Activated CD4-positive, alpha-beta T cell treated with anti-CD3 and anti-CD28 coated beads, Interleukin-2, amount 10 ng/mL, durations not matched to agents 24 days and 14 days (primary cell): ENCODE data around the gene BPGM. TPM values are rescaled to one million over a fixed set of nuclear protein-coding genes. Genes with fewer than 3 reads are reported as not detected.
"Not testable (repeated sequence)": the region's sequence is repeated elsewhere in the genome, so short reads cannot be mapped to it uniquely, and the experiment has no call there.

ENCODE experiments used
- DNase-seq: peaks from one replicate; pipeline ENCODE4 v3.0.0; 2022
- H3K27ac Mint-ChIP-seq: one replicate; pipeline ENCODE4 v1.8.0; 2022; ENCODE audit warnings: mild to moderate bottlenecking, mixed read lengths
- H3K27me3 Mint-ChIP-seq: one replicate; pipeline ENCODE4 v1.8.0; 2022; ENCODE audit warnings: mixed read lengths
- H3K36me3 Mint-ChIP-seq: one replicate; pipeline ENCODE4 v1.8.0; 2022; ENCODE audit warnings: low read depth, mild to moderate bottlenecking, mixed read lengths
- H3K4me1 Mint-ChIP-seq: one replicate; pipeline ENCODE4 v1.8.0; 2021; ENCODE audit warnings: mixed read lengths
- H3K4me3 Mint-ChIP-seq: one replicate; pipeline ENCODE4 v1.8.0; 2022; ENCODE audit warnings: mild to moderate bottlenecking, moderate library complexity, mixed read lengths
- H3K9me3 Mint-ChIP-seq: one replicate; pipeline ENCODE4 v1.8.0; 2021; ENCODE audit warnings: mixed read lengths
- intact Hi-C: fragments of 100-400 bp; cut with micrococcal nuclease; formaldehyde crosslinking; loops from one replicate; pipeline ENCODE4 v1.15.1; 2023
- total RNA-seq: library from RNA; stranded (reverse); gene quantifications from 2 replicates; pipeline ENCODE4 v1.2.3, GENCODE V29; 2022

BPGM gene
- total RNA-seq, 1 donor from 2014 or later, result 22.6 TPM

DNA sequence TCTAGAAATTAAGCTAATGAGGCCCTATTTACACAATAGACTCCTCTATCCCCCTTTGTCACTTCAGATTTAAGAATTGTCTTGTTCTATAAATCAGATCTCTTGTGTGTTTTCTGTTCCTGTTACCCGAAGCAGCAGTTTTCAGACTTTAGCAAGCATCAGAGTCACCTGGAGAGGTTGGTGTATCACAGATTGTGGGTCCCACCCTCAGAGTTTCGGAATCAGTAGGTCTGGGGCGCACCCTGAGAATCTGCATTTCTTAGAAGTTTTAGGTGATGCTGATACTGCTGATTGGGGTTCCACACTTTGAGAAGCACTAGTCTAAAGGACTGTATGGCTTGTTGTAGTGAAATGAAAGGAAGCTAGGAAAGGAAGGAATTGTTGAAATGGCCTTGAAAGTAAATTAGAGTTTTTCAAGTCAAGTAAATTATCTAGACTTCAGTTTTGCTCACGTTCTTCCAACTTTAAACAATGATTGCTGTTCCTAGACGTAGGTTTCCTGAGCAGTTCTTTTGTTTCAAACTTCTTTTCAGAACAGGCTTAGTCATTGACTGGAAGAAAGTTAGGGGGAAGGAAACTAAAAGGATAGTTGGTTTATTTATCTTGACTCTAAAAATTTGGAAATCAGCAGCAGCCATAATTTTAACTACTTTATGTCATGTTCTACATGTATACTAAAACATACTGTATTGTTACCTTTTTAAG is 15.7 kb downstream of the BPGM start:
- Mint-ChIP-seq H3K4me1 (peaks cover 10% of the 10 kb centered on the region), H3K4me3 (no peak overlapping the region), H3K27ac (no peak overlapping the region), H3K36me3 (peaks cover 49% of the 10 kb centered on the region), H3K27me3 (no peaks in the 10 kb centered on the region), H3K9me3 (peaks cover 9% of the 10 kb centered on the region)
- intact Hi-C loops, result no loop called here
- no peak for DNase-seq

DNA sequence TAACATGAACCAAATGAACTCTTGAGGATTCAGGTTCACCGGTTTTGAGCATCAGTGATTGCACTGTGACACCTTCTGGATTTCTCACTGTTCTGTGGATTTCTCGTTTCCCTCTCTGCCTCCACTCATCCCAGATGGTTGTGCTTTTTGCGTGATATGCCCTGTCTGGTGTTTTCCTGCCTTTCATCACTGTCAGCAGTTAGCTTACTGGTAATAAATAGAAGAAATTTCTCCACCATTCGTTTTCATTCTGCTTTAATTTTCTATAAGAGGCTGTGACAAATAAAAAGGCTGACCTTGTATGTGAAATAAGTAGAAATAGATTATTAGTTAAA is 16.2 kb downstream of the BPGM start:
- no peaks in the 10 kb centered on the region for H3K27me3 Mint-ChIP-seq
- no peak for DNase-seq
- peaks cover 47% of the 10 kb centered on the region for H3K36me3 Mint-ChIP-seq
- no peak overlapping the region for H3K27ac Mint-ChIP-seq
- peaks cover 8% of the 10 kb centered on the region for H3K4me1 Mint-ChIP-seq
- peaks cover 9% of the 10 kb centered on the region for H3K9me3 Mint-ChIP-seq
- H3K4me3 Mint-ChIP-seq, result no peak overlapping the region
- intact Hi-C loops, result no loop called here

DNA sequence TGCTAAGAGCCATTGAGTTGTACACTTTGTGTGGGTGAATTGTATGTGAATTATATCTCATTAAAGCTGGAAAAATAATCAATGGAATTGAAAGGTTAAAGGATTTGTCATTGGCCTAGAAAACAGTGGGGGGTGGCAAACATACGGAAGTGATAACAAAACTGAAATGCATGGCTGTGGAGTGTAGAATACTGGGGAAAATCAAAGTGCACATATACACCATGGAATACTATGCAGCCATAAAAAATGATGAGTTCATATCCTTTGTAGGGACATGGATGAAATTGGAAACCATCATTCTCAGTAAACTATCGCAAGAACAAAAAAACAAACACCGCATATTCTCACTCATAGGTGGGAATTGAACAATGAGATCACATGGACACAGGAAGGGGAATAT is 18.4 kb downstream of the BPGM start:
- not testable (repeated sequence) for H3K4me3 Mint-ChIP-seq, H3K9me3 Mint-ChIP-seq, DNase-seq, H3K27ac Mint-ChIP-seq, H3K27me3 Mint-ChIP-seq
- peaks cover 25% of the 10 kb centered on the region for H3K4me1 Mint-ChIP-seq
- H3K36me3 Mint-ChIP-seq, result peaks cover 47% of the 10 kb centered on the region
- intact Hi-C loops, result loop anchor here (5.0 kb wide), 1 partner anchor 47 kb away; no protein-coding TSS in a partner anchor

DNA sequence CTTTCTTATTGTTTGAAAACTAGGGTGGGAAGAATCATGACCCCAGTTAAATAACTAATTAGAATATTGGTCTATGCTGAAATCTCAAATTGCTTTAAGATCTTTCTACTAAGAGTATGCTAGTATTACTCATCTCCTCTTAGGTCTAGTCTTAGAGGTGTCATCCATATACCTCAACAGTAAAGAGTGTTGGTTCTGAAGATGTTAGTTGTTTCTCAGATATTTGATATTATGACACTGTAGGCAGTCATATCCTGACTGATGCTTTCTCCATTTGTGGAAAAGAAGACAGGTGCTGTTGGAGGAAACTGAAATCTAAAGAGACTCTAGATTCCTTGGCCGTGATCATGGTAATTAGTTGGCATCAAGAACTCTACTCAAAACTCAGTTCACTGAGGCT is 21.2 kb downstream of the BPGM start:
- peaks cover 21% of the 10 kb centered on the region for H3K4me1 Mint-ChIP-seq
- peaks cover 37% of the 10 kb centered on the region for H3K36me3 Mint-ChIP-seq
- no peak for DNase-seq
- peaks cover 9% of the 10 kb centered on the region for H3K9me3 Mint-ChIP-seq
- H3K4me3 Mint-ChIP-seq, result no peak overlapping the region
- intact Hi-C loops, result loop anchor here (2.0 to 5.0 kb wide), 2 partner anchors 21 to 44 kb away; partner anchors contain the start of gene BPGM
- no peaks in the 10 kb centered on the region for H3K27me3 Mint-ChIP-seq
- no peak overlapping the region for H3K27ac Mint-ChIP-seq

DNA sequence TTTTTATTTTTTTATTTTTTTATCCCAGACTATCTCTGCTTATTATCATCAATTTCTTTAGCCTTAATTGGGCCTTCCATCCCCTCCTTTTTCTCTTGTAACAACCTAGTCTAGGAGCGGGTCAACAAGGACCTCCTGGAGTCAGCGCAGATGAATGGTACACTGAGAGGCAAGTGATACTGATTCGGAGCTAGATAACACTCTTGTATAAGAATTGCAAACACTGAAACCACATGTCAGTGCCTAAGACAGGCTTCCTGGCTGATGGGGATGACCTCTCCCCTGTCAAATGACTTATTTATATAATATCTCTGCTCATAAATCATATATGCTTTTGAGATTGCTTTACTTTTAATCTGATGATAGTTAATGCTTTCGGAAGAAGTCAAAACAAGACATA is 22.7 kb downstream of the BPGM start:
- peak; percentile 58 for DNase-seq
- intact Hi-C loops, result loop anchor here (2.0 to 5.0 kb wide), 2 partner anchors 23 to 43 kb away; partner anchors contain the start of gene BPGM
- peak overlapping the region; percentile 39 for H3K27ac Mint-ChIP-seq
- peaks cover 36% of the 10 kb centered on the region for H3K36me3 Mint-ChIP-seq
- peak overlapping the region; percentile 16 for H3K4me3 Mint-ChIP-seq
- H3K27me3 Mint-ChIP-seq, result no peaks in the 10 kb centered on the region
- H3K9me3 Mint-ChIP-seq, result peaks cover 8% of the 10 kb centered on the region
- peaks cover 21% of the 10 kb centered on the region for H3K4me1 Mint-ChIP-seq

DNA sequence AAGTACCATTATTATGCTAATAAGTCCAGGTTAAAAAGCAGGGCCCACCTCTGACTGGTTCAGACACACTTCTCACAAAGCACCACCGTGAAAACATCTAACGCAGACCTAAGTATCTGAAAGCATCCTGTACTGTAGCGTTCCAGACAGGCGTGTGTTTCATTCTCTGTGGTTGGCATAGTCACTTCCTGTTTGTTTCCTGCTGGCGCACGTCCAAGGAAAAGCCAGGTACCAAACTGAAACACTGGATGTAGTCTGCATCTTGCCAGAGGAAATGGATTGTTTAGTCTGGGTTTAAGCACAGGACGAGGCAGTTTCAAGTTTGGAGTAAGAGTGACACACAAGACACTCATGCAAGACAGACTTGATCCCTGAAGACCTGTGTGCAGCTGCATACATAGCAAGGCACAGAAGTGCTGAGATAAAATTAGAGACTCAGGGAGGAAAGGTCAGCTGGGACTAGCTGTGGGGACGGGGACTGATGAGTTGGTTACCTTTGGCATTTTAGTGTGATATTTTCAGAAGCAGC is 23.3 kb downstream of the BPGM start:
- Mint-ChIP-seq H3K4me3 (peak overlapping the region; percentile 16), H3K4me1 (peaks cover 21% of the 10 kb centered on the region), H3K9me3 (peaks cover 3% of the 10 kb centered on the region), H3K27ac (peak overlapping the region; percentile 71), H3K27me3 (no peaks in the 10 kb centered on the region), H3K36me3 (peaks cover 35% of the 10 kb centered on the region)
- intact Hi-C loops, result loop anchor here (2.0 to 5.0 kb wide), 2 partner anchors 23 to 42 kb away; partner anchors contain the start of gene BPGM
- DNase-seq, result peak; percentile 85

DNA sequence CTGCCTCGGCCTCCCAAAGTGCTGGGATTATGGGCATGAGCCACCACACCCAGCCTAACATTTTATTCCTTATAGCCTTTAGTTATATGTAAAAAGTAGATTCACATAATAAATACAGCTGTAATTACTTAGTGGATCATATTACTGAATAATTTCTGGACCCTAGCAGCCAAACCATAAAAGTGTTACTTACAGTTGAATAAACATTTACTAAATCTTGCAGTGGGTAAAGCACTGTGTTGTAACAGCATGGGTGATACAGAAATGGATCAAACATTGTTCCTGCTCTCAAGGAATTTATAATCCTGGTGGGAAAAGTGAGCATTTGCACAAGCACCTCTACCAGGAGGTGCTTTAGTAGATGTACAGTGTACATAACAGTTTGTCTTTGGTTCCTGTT is 25.0 kb downstream of the BPGM start:
- intact Hi-C loops, result no loop called here

DNA sequence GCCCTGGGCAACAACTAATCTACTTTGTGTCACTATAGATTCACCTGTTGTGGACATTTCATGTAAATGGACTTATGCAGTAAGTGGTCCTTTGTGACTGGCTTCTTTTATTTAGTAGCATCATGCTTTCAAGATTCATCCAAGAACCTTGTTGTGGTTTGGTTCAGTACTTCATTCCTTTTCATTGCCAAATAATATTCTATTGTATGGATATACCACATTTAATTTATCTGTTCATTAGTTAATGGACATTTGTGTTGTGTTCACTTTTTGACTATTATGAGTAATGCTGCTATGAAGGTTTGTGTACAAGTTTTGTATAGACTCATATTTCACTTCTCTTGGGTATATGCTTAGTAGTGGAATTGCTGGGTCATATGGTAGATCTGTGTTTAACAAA is 27.8 kb downstream of the BPGM start:
- intact Hi-C loops, result no loop called here
- peaks cover 12% of the 10 kb centered on the region for H3K4me1 Mint-ChIP-seq
- H3K4me3 Mint-ChIP-seq, result no peak overlapping the region
- H3K9me3 Mint-ChIP-seq, result peaks cover 5% of the 10 kb centered on the region
- no peak for DNase-seq
- no peaks in the 10 kb centered on the region for H3K27me3 Mint-ChIP-seq
- H3K27ac Mint-ChIP-seq, result no peak overlapping the region
- peaks cover 19% of the 10 kb centered on the region for H3K36me3 Mint-ChIP-seq

More for the DNA sequence above, 25.0 kb downstream of the BPGM start:
- H3K9me3 Mint-ChIP-seq, result no peaks in the 10 kb centered on the region
- H3K4me1 Mint-ChIP-seq, result peaks cover 21% of the 10 kb centered on the region
- H3K36me3 Mint-ChIP-seq, result peaks cover 25% of the 10 kb centered on the region
- H3K27me3 Mint-ChIP-seq, result no peaks in the 10 kb centered on the region
- H3K27ac Mint-ChIP-seq, result no peak overlapping the region
- H3K4me3 Mint-ChIP-seq, result no peak overlapping the region
- no peak for DNase-seq

DNA sequence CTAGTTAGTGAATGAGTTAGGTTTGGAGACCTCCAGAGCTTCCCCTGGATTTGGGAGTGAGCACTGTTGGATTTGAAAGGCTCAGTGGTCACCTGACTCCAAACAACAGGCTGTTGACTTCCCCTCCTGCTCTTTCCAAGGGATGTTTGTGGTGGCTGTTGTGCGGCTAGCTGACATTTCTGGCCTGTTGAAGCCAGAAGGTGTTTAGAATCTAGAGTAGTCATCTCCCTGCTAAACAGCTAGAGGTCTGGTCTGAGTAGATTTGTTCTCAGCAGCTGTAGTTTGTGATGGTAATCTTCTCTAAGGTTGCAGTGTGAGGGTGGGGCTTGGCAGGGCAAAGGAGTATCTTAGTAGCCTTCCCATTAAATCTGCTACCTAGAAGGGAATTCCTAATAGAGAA is 30.1 kb downstream of the BPGM start:
- H3K27me3 Mint-ChIP-seq, result no peaks in the 10 kb centered on the region
- H3K4me3 Mint-ChIP-seq, result no peak overlapping the region
- no peak overlapping the region for H3K27ac Mint-ChIP-seq
- H3K36me3 Mint-ChIP-seq, result peaks cover 29% of the 10 kb centered on the region
- no peak for DNase-seq
- H3K9me3 Mint-ChIP-seq, result peaks cover 5% of the 10 kb centered on the region
- intact Hi-C loops, result no loop called here
- H3K4me1 Mint-ChIP-seq, result peaks cover 5% of the 10 kb centered on the region

DNA sequence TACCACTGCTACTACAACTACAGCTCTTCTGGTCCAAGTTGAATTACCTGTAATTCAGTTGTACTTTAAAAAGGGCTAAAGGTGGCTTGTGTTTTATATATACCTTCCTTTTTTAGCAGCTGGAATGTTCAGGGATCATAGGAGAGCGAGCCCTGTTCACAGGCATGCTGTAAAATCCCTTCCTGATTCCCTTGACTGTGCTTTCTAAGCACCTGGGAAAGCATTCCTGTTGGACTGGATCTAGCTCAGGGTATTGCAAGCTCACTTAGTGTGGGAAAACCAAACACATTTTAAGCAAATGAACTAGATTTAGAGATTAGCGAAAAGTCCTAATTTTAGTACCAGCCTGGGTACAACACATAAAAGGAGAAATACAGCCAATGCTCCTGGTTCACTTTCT is 31.5 kb downstream of the BPGM start:
- intact Hi-C loops, result no loop called here
- peaks cover 27% of the 10 kb centered on the region for H3K36me3 Mint-ChIP-seq
- H3K4me3 Mint-ChIP-seq, result no peak overlapping the region
- no peak for DNase-seq
- H3K27ac Mint-ChIP-seq, result no peak overlapping the region
- H3K9me3 Mint-ChIP-seq, result peaks cover 5% of the 10 kb centered on the region
- H3K27me3 Mint-ChIP-seq, result no peaks in the 10 kb centered on the region
- H3K4me1 Mint-ChIP-seq, result peaks cover 5% of the 10 kb centered on the region

DNA sequence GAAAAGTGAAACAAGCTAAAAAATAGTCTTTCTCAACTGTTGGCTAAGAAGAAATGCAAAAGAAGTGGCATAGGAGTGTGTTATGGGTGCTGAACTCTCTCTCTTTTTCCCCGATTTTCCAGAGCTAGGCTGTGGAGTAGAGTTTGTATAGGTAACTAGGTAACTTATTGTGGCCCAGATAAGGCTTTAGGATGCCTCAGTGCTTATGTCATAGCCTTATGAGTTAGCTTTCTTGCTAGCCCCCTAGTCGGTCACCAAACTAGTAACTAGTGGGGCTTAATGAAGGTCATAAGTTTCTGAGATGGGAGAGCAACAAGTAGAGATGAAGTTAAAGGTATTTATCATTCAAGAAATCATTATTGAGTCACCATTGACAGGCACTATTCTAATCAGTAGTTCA is 32.4 kb downstream of the BPGM start:
- H3K27ac Mint-ChIP-seq, result no peak overlapping the region

DNA sequence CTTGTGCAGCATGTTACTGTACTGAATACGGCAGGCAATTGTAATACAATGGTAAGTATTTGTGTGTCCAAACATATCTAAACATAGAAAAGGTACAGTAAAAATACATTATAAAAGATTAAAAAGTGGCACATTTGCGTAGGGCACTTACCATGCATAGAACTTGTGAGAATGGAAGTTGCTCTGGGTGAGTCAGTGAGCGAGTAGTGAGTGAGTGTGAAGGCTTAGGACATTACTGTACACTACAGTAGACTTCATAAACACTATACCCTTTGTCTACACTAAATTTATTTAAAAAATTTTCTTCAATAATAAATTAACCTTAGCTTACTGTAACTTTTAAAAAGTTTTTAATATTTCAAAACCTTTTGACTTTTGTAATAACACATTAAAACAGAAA is 37.5 kb downstream of the BPGM start:
- no peaks in the 10 kb centered on the region for H3K27me3 Mint-ChIP-seq
- peaks cover 10% of the 10 kb centered on the region for H3K36me3 Mint-ChIP-seq
- intact Hi-C loops, result no loop called here
- H3K27ac Mint-ChIP-seq, result no peak overlapping the region
- H3K9me3 Mint-ChIP-seq, result no peaks in the 10 kb centered on the region
- no peak overlapping the region for H3K4me3 Mint-ChIP-seq
- no peak for DNase-seq
- no peaks in the 10 kb centered on the region for H3K4me1 Mint-ChIP-seq

More for the DNA sequence above, 32.4 kb downstream of the BPGM start:
- Mint-ChIP-seq H3K27me3 (no peaks in the 10 kb centered on the region), H3K4me1 (peaks cover 5% of the 10 kb centered on the region), H3K9me3 (peaks cover 5% of the 10 kb centered on the region), H3K36me3 (peaks cover 23% of the 10 kb centered on the region), H3K4me3 (no peak overlapping the region)
- intact Hi-C loops, result no loop called here
- DNase-seq, result no peak

DNA sequence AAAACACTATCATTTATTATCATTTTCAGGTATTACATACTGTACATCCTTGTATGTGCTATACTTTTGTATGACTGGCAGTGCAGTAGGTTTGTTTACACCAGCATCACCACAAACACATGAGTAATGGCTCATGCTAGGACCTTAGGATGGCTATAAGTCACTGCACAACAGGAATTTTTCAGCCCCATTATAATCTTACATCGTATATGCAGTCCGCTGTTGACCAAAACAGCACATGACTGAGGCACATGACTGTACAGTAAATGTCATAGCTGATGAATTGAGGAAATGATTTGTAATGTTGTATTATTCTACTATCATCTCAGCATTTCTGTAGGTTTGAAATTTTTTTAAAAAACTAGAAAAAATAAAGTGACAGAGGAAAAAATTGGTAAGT is 38.6 kb downstream of the BPGM start:
- H3K4me3 Mint-ChIP-seq, result no peak overlapping the region
- intact Hi-C loops, result no loop called here
- no peak overlapping the region for H3K27ac Mint-ChIP-seq
- H3K4me1 Mint-ChIP-seq, result peaks cover 4% of the 10 kb centered on the region
- DNase-seq, result no peak
- H3K27me3 Mint-ChIP-seq, result no peaks in the 10 kb centered on the region
- H3K36me3 Mint-ChIP-seq, result peaks cover 5% of the 10 kb centered on the region
- no peaks in the 10 kb centered on the region for H3K9me3 Mint-ChIP-seq

DNA sequence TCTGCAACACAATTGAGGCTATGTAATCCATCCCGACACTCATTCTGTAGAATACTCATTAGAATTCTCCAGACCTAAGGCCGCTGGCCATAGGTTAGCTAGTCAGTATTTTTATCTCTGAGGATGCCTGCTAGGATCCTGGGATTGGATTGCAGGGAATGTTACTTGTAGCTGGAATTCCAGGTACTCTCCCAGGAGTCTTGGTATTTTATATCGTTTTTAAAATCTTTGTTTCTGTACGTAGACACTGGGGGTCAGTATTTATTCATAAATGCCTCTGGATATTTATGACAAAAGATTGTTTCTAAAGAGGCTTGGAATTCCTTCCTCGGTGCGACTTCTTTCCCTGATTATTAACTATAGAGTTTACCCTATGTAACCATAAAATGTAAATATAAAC is 40.1 kb downstream of the BPGM start:
- no peak for DNase-seq
- Mint-ChIP-seq H3K9me3 (no peaks in the 10 kb centered on the region), H3K27ac (no peak overlapping the region), H3K27me3 (no peaks in the 10 kb centered on the region), H3K4me3 (no peak overlapping the region), H3K4me1 (peaks cover 6% of the 10 kb centered on the region), H3K36me3 (no peaks in the 10 kb centered on the region)
- intact Hi-C loops, result no loop called here

DNA sequence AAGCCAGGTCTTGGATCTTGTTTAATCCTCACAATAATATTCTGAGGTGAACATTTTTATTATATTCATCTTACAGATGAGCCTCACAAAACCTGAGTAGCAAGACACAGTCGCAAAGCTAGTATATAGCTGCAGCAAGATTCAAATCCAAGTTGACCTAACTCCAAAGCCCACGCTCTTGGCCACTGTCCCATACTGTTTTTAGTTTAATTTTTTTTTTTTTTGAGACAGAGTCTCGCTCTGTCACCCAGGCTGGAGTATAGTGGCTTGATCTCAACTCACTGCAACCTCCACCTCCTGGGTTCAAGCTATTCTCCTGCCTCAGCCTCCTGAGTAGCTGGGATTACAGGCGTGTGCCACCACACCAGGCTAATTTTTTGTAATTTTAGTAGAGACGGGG is 42.9 kb downstream of the BPGM start:
- H3K9me3 Mint-ChIP-seq, DNase-seq, H3K27ac Mint-ChIP-seq, intact Hi-C loops, H3K4me3 Mint-ChIP-seq, H3K36me3 Mint-ChIP-seq, H3K27me3 Mint-ChIP-seq: not testable (repeated sequence)
- peaks cover 11% of the 10 kb centered on the region for H3K4me1 Mint-ChIP-seq
